GM11168 (cell line): Measurements from ENCODE around the gene S100A14.

Experiments
- in situ Hi-C: fragments of 300-500 bp; cut with MboI; formaldehyde crosslinking; loops from one replicate; pipeline ENCODE4 v1.12.0; 2022; ENCODE audit warnings: low sequenced_read_pairs; ENCODE audit not compliant: unreplicated experiment

S100A14 gene

GRCh38 chr1:153619171-153619570 lies 3.0 kb upstream of the S100A14 start:
- in situ Hi-C loops, result no loop called here

GRCh38 chr1:153617663-153618062 lies 1.5 kb upstream of the S100A14 start:
- in situ Hi-C loops, result no loop called here

GRCh38 chr1:153616917-153617311 lies 789 bp upstream of the S100A14 start:
- in situ Hi-C loops, result no loop called here

GRCh38 chr1:153615406-153615805 lies 719 bp downstream of the S100A14 start:
- in situ Hi-C loops, result no loop called here

- in situ Hi-C loops, result no loop called here
Measured at GRCh38 chr1:153614906-153615305, 1.2 kb downstream of the S100A14 start.

GRCh38 chr1:153614189-153614900 lies 1.8 kb downstream of the S100A14 start:
- in situ Hi-C loops, result no loop called here

- in situ Hi-C loops, result no loop called here
Measured at GRCh38 chr1:153613406-153613805, 2.7 kb downstream of the S100A14 start.

- in situ Hi-C loops, result no loop called here
Measured at GRCh38 chr1:153612755-153613331, 3.3 kb downstream of the S100A14 start, which contains the start of gene S100A16. S100A16 (minus strand) TSS chr1:153613137; CDS start chr1:153608151, 4,986 bp downstream.

- in situ Hi-C loops, result no loop called here
Measured at GRCh38 chr1:153612111-153612754, 3.9 kb downstream of the S100A14 start.

GRCh38 chr1:153611356-153611755 lies 4.8 kb downstream of the S100A14 start:
- in situ Hi-C loops, result no loop called here

- in situ Hi-C loops, result no loop called here
Measured at GRCh38 chr1:153610811-153611301, 5.3 kb downstream of the S100A14 start.

GRCh38 chr1:153610334-153610733 lies 5.8 kb downstream of the S100A14 start:
- in situ Hi-C loops, result no loop called here

- in situ Hi-C loops, result no loop called here
Measured at GRCh38 chr1:153609585-153609907, 6.6 kb downstream of the S100A14 start.

- in situ Hi-C loops, result no loop called here
Measured at GRCh38 chr1:153608742-153609584, 7.2 kb downstream of the S100A14 start.

GRCh38 chr1:153608089-153608682 lies 7.9 kb downstream of the S100A14 start:
- in situ Hi-C loops, result no loop called here

- in situ Hi-C loops, result no loop called here
Measured at GRCh38 chr1:153607381-153607780, 8.7 kb downstream of the S100A14 start.

GRCh38 chr1:153606194-153606593 lies 9.9 kb downstream of the S100A14 start:
- in situ Hi-C loops, result no loop called here

- in situ Hi-C loops, result no loop called here
Measured at GRCh38 chr1:153602749-153603148, 13.4 kb downstream of the S100A14 start.

GRCh38 chr1:153599847-153600246 lies 16.3 kb downstream of the S100A14 start:
- in situ Hi-C loops, result no loop called here
